ENCODE measurements around the gene LRRIQ1.
"Not testable (repeated sequence)": the region's sequence is repeated elsewhere in the genome, so short reads cannot be mapped to it uniquely, and the experiment has no call there.

Gene LRRIQ1

DNA sequence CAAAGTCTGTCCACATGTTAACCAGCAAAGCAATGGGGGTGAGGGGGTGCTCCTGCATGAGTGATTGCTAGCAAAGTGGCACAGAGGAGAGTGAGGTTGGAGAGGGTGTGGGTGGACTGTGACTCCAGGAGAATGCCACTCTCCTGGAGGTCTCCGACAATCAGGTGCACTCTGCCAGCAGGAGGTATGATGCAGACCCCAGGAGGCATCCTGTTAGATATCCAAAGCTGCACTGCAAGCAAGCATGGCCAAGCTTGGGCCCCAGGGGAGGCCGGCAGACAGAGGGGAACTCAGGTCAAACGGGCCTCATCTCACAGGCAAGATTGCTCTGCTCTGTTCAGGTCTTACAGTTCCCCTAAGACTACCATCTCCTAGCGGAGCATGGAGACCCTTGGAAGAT lies 170.4 kb downstream of the LRRIQ1 start:
- no peak overlapping the region for H3K27ac Mint-ChIP-seq
- H3K27me3 Mint-ChIP-seq, result no peaks in the 10 kb centered on the region
- H3K4me3 Mint-ChIP-seq, result no peak overlapping the region
- peaks cover 24% of the 10 kb centered on the region for H3K9me3 Mint-ChIP-seq
- no peaks in the 10 kb centered on the region for H3K36me3 Mint-ChIP-seq (ENCODE audit: low read depth)
- no peaks in the 10 kb centered on the region for H3K4me1 Mint-ChIP-seq (ENCODE audit: low read depth)

DNA sequence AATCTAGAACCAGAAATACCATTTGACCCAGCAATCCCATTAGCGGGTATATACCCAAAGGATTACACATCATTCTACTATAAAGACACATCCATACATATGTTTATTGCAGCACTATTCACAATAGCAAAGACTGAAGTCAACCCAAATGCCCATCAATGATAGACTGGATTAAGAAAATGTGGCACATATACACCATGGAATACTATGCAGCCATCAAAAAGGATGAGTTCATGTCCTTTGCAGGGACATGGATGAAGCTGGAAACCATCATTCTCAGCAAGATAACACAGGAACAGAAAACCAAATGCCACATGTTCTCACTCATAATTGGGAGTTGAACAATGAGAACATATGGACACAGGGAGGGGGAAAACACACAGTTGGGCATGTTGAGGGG lies 188.2 kb downstream of the LRRIQ1 start:
- H3K27ac Mint-ChIP-seq; H3K4me3 Mint-ChIP-seq; H3K4me1 Mint-ChIP-seq (ENCODE audit: low read depth); H3K36me3 Mint-ChIP-seq (ENCODE audit: low read depth); H3K27me3 Mint-ChIP-seq: not testable (repeated sequence)
- H3K9me3 Mint-ChIP-seq, result peaks cover 12% of the 10 kb centered on the region

DNA sequence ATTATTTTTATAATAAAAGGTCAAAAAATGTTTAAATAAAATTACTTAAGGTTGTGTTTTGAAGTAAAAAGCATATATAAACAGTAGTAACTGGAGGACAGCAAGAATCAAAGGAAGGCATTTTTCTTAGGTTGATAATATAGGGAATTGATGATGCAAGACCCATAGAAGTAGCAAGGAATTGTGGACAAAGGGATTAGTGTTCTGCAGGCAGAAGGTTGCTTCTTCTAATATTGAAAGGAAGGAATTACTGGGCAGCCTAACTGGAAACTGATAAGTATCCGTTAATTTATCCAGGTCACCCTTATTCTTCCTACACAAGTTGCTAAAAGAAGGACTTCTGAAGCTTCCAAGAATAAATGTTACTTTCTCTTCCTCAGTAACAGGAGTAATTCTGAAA lies 189.3 kb downstream of the LRRIQ1 start:
- no peak overlapping the region for H3K4me3 Mint-ChIP-seq
- no peaks in the 10 kb centered on the region for H3K27me3 Mint-ChIP-seq
- H3K4me1 Mint-ChIP-seq (ENCODE audit: low read depth), result no peaks in the 10 kb centered on the region
- peaks cover 12% of the 10 kb centered on the region for H3K9me3 Mint-ChIP-seq
- no peaks in the 10 kb centered on the region for H3K36me3 Mint-ChIP-seq (ENCODE audit: low read depth)
- no peak overlapping the region for H3K27ac Mint-ChIP-seq

DNA sequence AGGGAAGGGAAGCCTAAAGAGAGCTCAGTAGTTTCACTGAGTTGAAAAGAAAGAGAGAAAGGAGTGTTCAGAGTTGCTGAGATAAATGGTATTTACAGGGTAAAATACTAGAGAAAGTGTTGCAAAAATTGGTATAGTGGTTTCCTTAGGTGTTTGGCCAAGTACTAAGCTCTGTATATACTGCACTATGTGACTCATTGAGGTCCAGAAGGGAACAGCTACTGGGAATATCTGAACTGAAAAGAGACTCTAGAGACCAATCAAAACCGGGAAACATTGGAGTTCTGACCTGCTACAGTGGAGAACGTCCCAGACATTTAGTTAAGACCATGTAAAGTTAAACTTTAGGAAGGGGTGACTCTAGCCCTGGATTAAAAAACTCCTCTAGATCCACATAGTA lies 201.2 kb downstream of the LRRIQ1 start:
- H3K4me1 Mint-ChIP-seq (ENCODE audit: low read depth), result no peaks in the 10 kb centered on the region
- H3K36me3 Mint-ChIP-seq (ENCODE audit: low read depth), result no peaks in the 10 kb centered on the region
- no peak overlapping the region for H3K27ac Mint-ChIP-seq
- H3K9me3 Mint-ChIP-seq, result peaks cover 3% of the 10 kb centered on the region
- no peak overlapping the region for H3K4me3 Mint-ChIP-seq
- no peaks in the 10 kb centered on the region for H3K27me3 Mint-ChIP-seq

DNA sequence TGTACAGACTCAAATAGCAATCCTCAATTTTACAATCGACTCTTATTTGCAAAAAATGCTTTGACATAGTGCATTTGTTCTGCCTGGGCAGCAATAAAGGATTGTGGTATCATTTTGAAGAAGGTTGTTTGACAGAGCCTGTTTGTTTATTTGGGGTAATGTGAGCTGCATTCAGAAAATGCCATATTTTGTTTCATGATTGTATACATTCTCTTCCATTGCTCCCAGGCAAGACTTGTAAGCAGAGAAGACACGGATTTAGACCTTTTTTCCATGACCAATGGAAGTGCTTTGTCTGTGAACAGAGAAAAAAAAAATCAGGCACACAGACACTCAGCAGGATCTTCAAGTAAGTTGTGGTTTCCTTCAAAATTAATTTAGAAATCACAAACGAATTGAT lies 208.4 kb downstream of the LRRIQ1 start:
- Mint-ChIP-seq H3K27me3 (no peaks in the 10 kb centered on the region), H3K4me3 (no peak overlapping the region), H3K4me1 (ENCODE audit: low read depth) (no peaks in the 10 kb centered on the region), H3K36me3 (ENCODE audit: low read depth) (no peaks in the 10 kb centered on the region), H3K9me3 (no peaks in the 10 kb centered on the region), H3K27ac (no peak overlapping the region)

DNA sequence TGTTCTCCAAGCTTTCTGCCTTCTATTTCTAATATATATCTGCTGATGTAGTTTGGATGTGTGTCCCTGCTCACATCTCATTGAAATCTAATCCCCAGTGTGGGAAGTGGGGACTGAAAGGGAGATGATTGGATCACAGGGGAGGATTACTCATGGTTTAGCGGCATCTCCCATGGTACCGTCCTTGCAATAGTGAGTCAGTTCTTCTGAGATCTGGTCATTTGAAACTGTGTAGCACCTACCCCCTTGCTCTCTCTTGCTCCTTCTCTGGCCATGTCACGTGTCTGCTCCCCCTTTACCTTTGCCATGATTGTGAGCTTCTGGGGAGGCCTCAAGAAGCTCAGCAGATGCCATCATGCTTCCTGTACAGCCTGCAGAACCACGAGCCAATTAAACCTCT lies 217.7 kb downstream of the LRRIQ1 start:
- Mint-ChIP-seq H3K4me3 (no peak overlapping the region), H3K4me1 (ENCODE audit: low read depth) (no peaks in the 10 kb centered on the region), H3K9me3 (peaks cover 3% of the 10 kb centered on the region), H3K36me3 (ENCODE audit: low read depth) (no peaks in the 10 kb centered on the region), H3K27me3 (no peaks in the 10 kb centered on the region), H3K27ac (no peak overlapping the region)

DNA sequence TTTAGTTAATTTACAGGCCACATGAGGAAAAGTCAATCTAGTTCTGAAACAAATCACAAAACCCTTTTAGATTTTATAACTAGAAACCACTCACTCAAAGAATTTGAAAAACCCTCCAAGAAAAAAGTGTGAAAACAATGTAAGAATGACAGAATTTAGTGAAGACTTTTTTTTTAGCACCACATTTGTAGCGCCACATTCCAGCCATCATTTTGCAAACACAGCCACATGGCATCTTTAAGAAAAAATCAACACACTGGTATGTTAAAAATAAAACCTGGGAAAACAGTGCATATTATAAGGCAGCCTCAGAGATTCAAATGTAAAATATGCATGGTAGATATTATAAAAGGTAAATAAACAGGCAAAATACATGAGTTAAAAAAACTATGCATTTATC lies 221.5 kb downstream of the LRRIQ1 start:
- Mint-ChIP-seq H3K27ac (no peak overlapping the region), H3K4me3 (no peak overlapping the region), H3K4me1 (ENCODE audit: low read depth) (no peaks in the 10 kb centered on the region), H3K27me3 (no peaks in the 10 kb centered on the region), H3K9me3 (peaks cover 3% of the 10 kb centered on the region), H3K36me3 (ENCODE audit: low read depth) (no peaks in the 10 kb centered on the region)

DNA sequence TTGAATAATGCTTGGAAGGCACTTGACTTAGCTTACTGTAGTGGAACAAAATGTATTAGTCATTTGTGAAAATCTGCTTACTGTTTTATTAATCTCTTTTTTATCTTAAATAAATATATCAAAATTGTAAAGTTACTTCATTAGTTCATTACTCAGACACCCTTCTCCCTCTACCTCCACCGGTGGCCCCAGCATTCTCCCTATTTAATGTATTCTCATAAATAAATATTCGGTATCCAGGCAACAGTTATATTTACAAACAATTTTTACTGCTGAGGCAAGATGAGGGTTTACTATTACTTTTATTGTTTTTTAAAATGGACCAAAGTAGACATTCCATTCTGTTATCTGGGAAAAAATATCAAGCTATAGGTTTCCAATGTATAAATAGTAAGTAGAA lies 224.3 kb downstream of the LRRIQ1 start:
- peaks cover 3% of the 10 kb centered on the region for H3K9me3 Mint-ChIP-seq
- no peaks in the 10 kb centered on the region for H3K4me1 Mint-ChIP-seq (ENCODE audit: low read depth)
- H3K27ac Mint-ChIP-seq, result no peak overlapping the region
- H3K27me3 Mint-ChIP-seq, result no peaks in the 10 kb centered on the region
- no peaks in the 10 kb centered on the region for H3K36me3 Mint-ChIP-seq (ENCODE audit: low read depth)
- no peak overlapping the region for H3K4me3 Mint-ChIP-seq

DNA sequence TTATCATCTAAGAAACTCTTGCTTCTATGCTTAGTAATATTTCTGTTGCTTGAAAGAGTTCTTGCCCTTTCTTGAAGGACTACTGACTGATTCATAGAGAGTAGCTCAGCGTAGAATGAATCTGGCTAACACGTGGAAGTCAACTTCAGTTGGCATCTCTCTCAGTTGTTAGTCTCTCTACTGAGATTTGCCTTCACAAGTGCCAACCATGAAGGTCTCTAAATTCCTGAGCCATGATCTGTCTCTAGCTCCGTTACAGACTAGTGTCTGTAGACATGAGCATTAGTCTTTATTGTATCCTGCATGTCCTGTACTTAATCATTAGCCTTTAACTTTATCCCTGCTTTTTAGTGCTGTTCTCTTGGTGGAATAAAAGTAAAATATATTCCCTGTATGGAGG lies 224.7 kb downstream of the LRRIQ1 start:
- Mint-ChIP-seq H3K4me3 (no peak overlapping the region), H3K36me3 (ENCODE audit: low read depth) (no peaks in the 10 kb centered on the region), H3K9me3 (peaks cover 3% of the 10 kb centered on the region), H3K27ac (no peak overlapping the region), H3K4me1 (ENCODE audit: low read depth) (no peaks in the 10 kb centered on the region), H3K27me3 (no peaks in the 10 kb centered on the region)

DNA sequence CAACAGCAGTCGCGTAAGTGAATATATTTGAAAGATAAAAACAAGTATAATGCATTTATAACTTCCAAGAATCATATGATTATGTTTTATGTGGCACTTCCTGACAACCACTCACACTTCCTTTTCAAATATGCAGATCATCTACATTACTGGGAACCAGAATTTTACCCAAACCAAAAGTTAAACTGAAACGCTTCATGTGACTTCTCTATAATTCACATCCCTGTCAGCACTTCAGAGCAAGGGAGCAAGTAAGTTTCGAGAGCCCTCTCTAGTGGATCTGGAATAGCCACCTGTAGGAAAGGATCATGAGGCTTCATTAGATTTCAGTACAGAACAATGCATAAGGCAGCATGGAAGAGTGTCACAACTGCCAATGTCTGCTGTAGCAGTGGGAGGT lies 230.2 kb downstream of the LRRIQ1 start:
- Mint-ChIP-seq H3K9me3 (no peaks in the 10 kb centered on the region), H3K36me3 (ENCODE audit: low read depth) (no peaks in the 10 kb centered on the region), H3K27ac (no peak overlapping the region), H3K4me1 (ENCODE audit: low read depth) (no peaks in the 10 kb centered on the region), H3K4me3 (no peak overlapping the region), H3K27me3 (no peaks in the 10 kb centered on the region)

DNA sequence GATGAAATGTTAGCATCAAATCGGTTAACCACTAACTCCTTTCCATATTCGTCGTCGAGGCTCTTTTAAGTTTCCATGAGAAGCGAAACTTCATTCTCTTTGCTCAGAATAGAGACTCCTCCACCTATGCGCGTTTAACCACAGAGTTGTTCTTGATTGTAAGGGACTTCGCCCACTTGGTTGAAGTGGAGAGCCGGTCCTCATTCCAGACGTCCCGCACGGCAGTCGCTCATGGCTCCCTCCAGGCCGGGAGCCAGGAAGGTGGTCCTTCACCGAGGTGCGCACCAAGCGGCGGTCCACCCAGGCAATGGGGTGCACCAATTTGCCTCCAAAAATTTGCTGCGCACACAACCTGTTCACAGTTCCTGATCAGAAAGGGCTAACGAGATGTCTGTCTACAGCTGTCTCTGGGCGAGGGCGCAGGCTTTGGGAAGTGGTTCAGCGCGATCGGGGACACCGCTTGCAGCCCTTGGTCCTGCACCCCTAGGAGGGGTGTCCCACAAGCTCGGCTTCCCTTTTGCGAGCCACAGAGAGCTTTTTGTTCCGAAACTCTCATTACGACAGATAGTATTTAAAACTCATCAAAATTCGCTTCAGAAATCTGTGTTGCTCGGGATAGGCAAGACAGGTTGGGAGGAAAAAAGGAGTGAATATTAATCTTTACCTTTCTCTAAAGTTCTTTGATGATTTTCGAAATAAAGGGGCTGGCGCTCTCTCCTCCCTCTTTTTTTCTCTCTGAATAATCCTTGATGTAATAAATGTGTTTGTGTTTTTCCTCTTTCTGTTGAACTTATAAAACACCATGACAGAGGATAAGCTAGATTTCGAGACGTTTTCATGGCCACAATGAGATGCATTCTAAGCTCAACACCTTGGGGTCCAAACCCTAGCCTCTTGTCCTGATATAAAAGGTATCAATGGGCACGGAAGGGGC lies 237.5 kb downstream of the LRRIQ1 start:
- Mint-ChIP-seq H3K4me1 (ENCODE audit: low read depth) (peaks cover 6% of the 10 kb centered on the region), H3K27me3 (peaks cover 56% of the 10 kb centered on the region), H3K4me3 (no peak overlapping the region), H3K27ac (no peak overlapping the region), H3K9me3 (peaks cover 5% of the 10 kb centered on the region), H3K36me3 (ENCODE audit: low read depth) (no peaks in the 10 kb centered on the region)

DNA sequence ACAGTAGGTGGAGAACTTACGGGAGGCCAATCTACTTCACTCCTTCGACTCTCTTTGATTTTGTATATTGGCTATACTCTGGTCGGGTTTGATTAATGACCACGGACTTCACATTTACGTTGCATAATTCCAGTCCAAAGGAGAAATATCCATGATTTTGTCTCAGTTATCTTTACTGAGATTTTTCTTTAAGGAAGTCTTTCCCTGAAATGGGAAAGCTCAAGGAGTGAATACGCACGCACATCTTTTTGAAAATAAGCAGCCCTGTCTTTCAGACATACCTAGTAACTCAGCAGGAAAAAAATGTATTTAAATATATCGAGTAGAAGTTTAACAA lies 238.1 kb downstream of the LRRIQ1 start:
- no peak overlapping the region for H3K27ac Mint-ChIP-seq
- no peaks in the 10 kb centered on the region for H3K36me3 Mint-ChIP-seq (ENCODE audit: low read depth)
- peaks cover 60% of the 10 kb centered on the region for H3K27me3 Mint-ChIP-seq
- no peak overlapping the region for H3K4me3 Mint-ChIP-seq
- peaks cover 5% of the 10 kb centered on the region for H3K9me3 Mint-ChIP-seq
- peaks cover 6% of the 10 kb centered on the region for H3K4me1 Mint-ChIP-seq (ENCODE audit: low read depth)

DNA sequence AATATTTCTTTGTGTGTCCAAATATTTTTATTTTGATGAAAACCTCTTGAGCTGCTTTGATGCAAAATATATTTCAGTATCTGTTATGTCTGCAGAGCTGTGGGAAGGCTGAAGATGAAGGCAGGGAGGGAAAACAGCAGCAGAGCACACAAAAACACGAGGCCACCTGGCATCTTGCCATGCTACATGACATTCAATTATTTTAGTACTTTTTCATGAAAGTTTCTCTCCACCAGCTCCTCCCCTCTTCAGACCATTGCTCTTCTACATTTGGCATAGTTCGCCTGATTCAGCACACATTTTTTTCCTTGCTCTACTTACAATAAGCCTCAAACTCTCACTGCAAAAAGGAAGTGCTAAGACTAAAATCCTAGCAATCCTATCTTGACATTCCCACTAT lies 239.2 kb downstream of the LRRIQ1 start:
- Mint-ChIP-seq H3K9me3 (peaks cover 5% of the 10 kb centered on the region), H3K4me1 (ENCODE audit: low read depth) (peaks cover 9% of the 10 kb centered on the region), H3K27me3 (peaks cover 69% of the 10 kb centered on the region), H3K36me3 (ENCODE audit: low read depth) (no peaks in the 10 kb centered on the region), H3K4me3 (no peak overlapping the region), H3K27ac (no peak overlapping the region)

DNA sequence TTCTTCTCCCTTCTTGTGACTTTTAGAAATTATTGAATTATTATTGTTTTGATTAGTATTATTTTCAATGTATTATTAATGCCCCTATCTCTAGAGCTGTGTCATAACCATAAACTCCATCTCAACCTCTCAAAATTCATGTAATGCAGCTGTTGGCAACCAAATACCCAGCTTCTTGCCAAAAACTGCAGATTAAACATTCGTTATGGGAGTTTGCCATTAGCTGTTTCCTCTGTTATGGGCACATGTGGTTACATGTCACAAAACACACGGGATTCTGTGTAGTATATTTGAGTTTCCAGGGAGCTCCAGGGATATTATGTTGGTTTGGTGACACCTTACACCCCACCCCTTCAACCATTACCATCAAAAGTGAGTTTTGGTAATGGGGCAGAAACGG lies 241.0 kb downstream of the LRRIQ1 start:
- H3K4me3 Mint-ChIP-seq, result no peak overlapping the region
- H3K27me3 Mint-ChIP-seq, result peaks cover 87% of the 10 kb centered on the region
- peaks cover 9% of the 10 kb centered on the region for H3K4me1 Mint-ChIP-seq (ENCODE audit: low read depth)
- no peaks in the 10 kb centered on the region for H3K36me3 Mint-ChIP-seq (ENCODE audit: low read depth)
- peaks cover 9% of the 10 kb centered on the region for H3K9me3 Mint-ChIP-seq
- H3K27ac Mint-ChIP-seq, result no peak overlapping the region

DNA sequence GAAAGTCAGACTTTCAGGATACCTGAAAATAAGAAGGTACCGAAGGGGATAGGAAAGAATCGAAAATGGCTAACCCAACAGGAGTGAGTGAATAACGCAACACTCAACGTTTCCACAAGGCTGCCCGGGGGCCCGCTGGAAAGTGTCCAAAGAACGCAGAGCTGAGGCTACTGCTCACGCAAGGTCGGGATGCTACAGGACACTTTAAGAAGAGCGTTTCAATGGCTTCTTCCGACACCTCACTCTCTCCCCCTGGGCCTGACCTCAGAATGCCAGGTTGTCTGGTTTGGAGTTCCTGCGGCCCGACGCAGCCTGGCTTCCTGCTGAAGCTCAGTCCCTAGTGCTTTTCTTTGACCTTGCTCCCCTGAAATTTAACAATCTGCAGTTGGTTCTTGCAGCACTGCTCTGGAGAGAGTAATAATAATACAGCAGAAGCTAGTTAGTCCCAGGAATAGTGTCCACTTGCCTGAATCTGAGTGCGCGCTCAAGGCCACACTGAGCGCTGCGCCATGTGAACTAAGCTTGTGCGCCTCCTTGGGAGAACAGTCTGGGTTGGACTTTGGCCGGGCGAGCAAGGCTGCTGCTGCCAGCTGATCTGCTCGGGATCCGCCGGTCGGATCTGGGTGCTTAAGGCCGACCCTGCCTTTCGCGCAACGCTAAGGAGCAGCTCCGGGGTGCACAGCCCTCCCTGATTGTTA lies 241.9 kb downstream of the LRRIQ1 start:
- H3K36me3 Mint-ChIP-seq (ENCODE audit: low read depth), result no peaks in the 10 kb centered on the region
- H3K27me3 Mint-ChIP-seq, result peaks cover 82% of the 10 kb centered on the region
- H3K27ac Mint-ChIP-seq, result no peak overlapping the region
- H3K9me3 Mint-ChIP-seq, result peaks cover 9% of the 10 kb centered on the region
- H3K4me1 Mint-ChIP-seq (ENCODE audit: low read depth), result peaks cover 8% of the 10 kb centered on the region
- H3K4me3 Mint-ChIP-seq, result no peak overlapping the region
